ENCODE measurements around the gene CASD1.

CASD1 gene

DNA sequence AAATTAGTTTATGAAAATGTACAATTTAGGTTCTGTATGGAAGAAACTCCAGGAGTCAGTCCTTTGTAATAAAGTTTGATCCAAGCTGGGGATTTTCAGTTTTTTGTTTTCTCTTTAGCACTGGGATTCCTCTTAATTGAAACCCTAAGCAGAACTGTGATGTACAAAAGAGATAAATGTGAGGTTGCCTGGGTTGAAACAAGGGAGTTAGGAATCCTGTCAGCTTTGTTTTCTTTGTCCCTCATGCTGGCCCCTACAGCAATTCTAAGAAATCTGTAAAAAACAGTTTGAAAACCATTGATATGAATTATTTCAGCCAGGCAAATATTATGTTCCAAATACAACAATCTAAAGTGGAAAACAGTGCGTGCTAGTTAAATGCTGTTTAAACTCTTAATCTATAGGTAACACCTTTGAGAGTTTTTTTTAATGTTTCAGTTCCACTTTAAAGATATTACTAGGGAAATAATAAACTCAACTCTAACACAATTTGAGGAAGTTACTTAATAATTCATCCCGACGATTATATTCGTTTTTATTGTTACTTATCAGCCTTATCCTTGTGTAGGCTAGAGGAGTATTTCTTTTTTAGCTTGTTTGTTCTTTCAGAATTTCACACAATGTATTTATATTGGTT lies 81.0 kb downstream of the CASD1 start:
- no peak for DNase-seq

DNA sequence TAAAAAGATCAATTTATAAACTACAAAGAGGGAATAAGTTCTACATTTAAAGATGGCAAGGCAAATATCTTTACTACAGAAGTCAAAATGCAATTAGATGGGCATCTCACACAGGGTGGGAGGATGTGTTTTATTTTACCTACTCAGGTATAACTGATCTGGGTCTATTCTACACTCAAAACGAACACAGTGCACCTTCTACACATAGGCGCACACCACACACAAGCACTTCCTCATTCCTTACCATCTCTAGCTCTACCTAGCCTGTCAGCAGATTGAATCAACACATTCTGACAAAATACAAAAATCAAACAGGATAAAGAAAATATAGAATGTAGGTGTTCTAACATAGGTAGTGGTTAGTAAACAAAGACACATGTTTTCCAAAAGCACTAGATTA lies 81.6 kb downstream of the CASD1 start:
- no peak for DNase-seq

DNA sequence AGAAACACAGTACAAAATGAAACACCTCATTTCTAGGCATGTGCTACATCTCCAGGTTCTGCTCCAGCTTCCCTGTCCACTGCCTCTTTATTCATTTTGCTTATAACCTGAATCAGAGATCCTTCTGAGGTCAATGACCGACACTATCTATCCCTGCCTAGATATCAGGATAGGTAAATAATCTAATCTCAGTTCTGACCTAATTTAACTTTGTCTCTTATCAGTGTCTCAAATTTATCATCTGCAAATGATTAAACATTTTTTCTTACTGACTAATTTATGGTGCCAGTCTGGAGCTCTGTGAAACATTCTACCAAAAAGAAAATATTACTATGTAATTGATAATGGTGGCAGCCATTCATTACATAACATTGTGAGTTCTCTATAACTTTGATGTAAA lies 85.3 kb downstream of the CASD1 start:
- no peak for DNase-seq

DNA sequence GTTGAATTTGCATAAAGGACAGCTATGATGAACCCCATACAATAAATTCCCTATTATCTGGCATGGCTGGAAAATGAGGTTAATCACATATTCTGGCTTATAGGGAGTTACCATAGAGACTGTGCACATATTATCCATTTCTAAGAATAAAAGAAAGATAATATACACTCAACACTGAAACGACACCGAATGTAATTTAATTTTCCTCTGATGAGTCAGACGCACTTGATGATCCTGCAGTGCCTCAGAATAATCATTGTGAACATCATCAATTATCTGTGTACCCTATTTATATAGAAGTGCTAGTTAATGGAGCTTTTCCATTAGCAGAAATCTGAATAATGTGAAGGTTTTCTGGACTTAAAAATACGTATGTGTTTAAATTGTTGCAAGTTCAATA lies 86.1 kb downstream of the CASD1 start:
- DNase-seq: no peak

DNA sequence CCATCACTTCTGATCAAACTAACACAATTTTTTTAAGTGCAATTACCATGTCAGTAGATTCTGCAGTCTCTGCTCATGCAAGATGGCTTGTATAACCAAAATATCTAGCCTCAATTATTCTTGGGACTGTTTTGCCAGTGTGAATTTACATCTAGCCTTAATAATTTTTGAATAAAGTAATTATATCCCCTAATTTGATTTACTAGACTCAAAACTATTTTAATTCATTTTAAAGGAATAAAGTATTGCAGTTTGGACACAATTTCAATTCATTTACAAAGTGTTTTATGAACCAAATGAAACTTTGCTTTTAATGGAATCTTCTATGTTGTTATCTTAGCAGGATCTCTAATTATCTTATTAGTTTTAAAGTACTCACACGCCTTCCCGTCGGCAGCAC lies 90.7 kb downstream of the CASD1 start:
- DNase-seq: no peak

DNA sequence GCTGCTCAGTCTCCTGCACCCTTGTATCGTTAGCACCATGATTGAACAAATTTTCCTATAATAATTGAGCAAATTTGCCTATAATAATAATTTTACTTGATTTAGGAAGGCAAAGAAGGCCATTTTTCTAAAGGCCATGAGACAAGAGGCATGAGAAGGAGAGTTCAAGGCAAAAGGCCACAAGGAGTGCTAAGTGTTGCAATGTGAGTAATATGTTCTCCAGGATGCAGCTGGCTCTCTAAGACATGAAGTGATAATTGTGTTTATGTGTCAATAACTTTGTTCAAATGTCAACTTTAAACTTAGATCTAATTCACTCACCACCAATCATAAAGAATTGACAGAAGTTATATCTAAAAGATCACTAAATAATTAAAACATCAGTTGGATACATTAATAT lies 92.6 kb downstream of the CASD1 start:
- DNase-seq: no peak

DNA sequence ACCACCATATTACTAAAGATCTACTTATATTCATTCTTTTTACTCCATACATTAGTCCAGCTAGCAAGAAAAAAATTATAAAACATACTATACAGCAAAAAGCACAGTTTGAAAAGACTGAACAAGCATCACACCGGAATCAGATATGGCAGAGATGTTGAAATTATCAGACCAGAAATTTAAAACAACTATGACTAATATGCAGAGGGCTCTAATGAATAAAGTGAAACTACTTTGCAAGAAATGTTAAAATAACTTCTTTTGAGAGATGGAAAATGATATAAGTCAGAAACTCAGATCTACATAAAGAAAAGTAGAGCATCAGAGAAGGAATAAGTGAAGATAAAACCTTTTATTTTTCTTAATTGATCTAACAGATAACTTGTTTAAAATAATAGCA lies 95.4 kb downstream of the CASD1 start:
- no peak for DNase-seq
